HCT116 (cell line): ENCODE results near the gene ANKS4B. TPM values are rescaled to one million over a fixed set of nuclear protein-coding genes. Genes with fewer than 3 reads are reported as not detected.

Experiments used
- ATAC-seq: fragments of 200-7000 bp; cut with Tn5 transposase; 2 replicates; pipeline ENCODE4 v1.9.1; 2020; ENCODE audit warnings: mild to moderate bottlenecking, moderate library complexity
- BruUV-seq: library from RNA; stranded (reverse); fragments of 400-500 nt; replicated peaks from 2 replicates; lab custom pipeline; 2021; lab: Mats Ljungman, UMichigan
- CTCF ChIA-PET: fragments of 300-600 bp; sonication (Branson Sonifier 250); formaldehyde crosslinking; loops from one replicate; lab custom pipeline; 2021; ENCODE audit warnings: antibody characterized with exemption; lab: Charles Lee
- POLR2A ChIA-PET: fragments of 300-600, 350-600 bp; sonication (Branson Sonifier 250); formaldehyde crosslinking; loops from one replicate; lab custom pipeline; 2021; ENCODE audit warnings: antibody characterized with exemption; lab: Charles Lee
- RAD21 ChIA-PET, 2 experiments: fragments of 300-600 bp; sonication (Branson Sonifier 250); formaldehyde crosslinking; loops; one replicate each; lab custom pipeline; 2023; ENCODE audit warnings: low total read pairs in 2 of 2; ENCODE audit not compliant: uncharacterized antibody in 2 of 2, unreplicated experiment in 2 of 2, low non-redundant PET in 1 of 2; lab: Charles Lee
- DNase-seq: peaks from one replicate; pipeline ENCODE4 v3.0.0-alpha.2; 2010; ENCODE audit warnings: low read depth, low spot score
- H2AFZ ChIP-seq: fragments of 200-600 bp; shearing (Covaris generic), sonication (generic); 2 replicates; pipeline ENCODE4 v1.6.1; 2017; ENCODE audit warnings: low read depth, mixed run types, mixed read lengths, antibody characterized with exemption, low read length; ENCODE audit not compliant: poor library complexity, severe bottlenecking
- H3K27ac ChIP-seq: 2 replicates; pipeline ENCODE4 v1.5.1; 2012; ENCODE audit warnings: low read depth, low read length
- H3K27me3 ChIP-seq: fragments of 200-600 bp; sonication (generic); 2 replicates; pipeline ENCODE4 v1.6.1; 2016; ENCODE audit warnings: mixed run types, low read length, mixed read lengths; ENCODE audit not compliant: insufficient read depth
- H3K36me3 ChIP-seq, 2 experiments: fragments of 200-500 bp in 1 of 2; fragments of 200-600 bp in 1 of 2; sonication (Bioruptor generic) in 1 of 2; sonication (generic) in 1 of 2; 2 replicates each; pipeline versions ENCODE4 v1.5.1 to v1.6.1; 2014 to 2016; ENCODE audit warnings: low read length in 2 of 2, inconsistent platforms in 1 of 2, mixed read lengths in 1 of 2, mixed run types in 1 of 2; ENCODE audit not compliant: insufficient read depth in 2 of 2, control insufficient read depth in 1 of 2
- H3K4me1 ChIP-seq, 2 experiments: fragments of 200-600 bp in 1 of 2; sonication (generic) in 1 of 2; 2 replicates each; pipeline versions ENCODE4 v1.5.1 to v1.6.1; 2012 to 2017; ENCODE audit warnings: low read length in 2 of 2, inconsistent platforms in 1 of 2, mild to moderate bottlenecking in 1 of 2, mixed read lengths in 1 of 2, mixed run types in 1 of 2, moderate library complexity in 1 of 2; ENCODE audit not compliant: insufficient read depth in 2 of 2, control insufficient read depth in 1 of 2
- H3K4me2 ChIP-seq: fragments of 200-600 bp; sonication (generic); 2 replicates; pipeline ENCODE4 v1.6.1; 2017; ENCODE audit warnings: mixed run types, low read length, mixed read lengths
- H3K4me3 ChIP-seq, 2 experiments: fragments of 200-600 bp in 1 of 2; sonication (generic) in 1 of 2; replicated peaks in 1 of 2; 2 replicates each; pipeline ENCODE4 v1.5.1; 2011 to 2016; ENCODE audit warnings: low read length in 2 of 2, control low read depth in 1 of 2, low read depth in 1 of 2, mild to moderate bottlenecking in 1 of 2, mixed read lengths in 1 of 2, mixed run types in 1 of 2
- H3K79me2 ChIP-seq: fragments of 200-600 bp; sonication (generic); 2 replicates; pipeline ENCODE4 v1.6.1; 2017; ENCODE audit warnings: mild to moderate bottlenecking, mixed run types, low read length, moderate library complexity, mixed read lengths; ENCODE audit not compliant: insufficient read depth
- H3K9ac ChIP-seq: fragments of 200-600 bp; sonication (generic); 2 replicates; pipeline ENCODE4 v1.6.1; 2016; ENCODE audit warnings: low read length, mixed read lengths
- H3K9me2 ChIP-seq: fragments of 200-600 bp; sonication (generic), shearing (Covaris generic); 2 replicates; pipeline ENCODE4 v1.6.1; 2017; ENCODE audit warnings: mixed run types, mild to moderate bottlenecking, moderate library complexity; ENCODE audit not compliant: insufficient read depth
- H3K9me3 ChIP-seq, 2 experiments: fragments of 200-500 bp in 1 of 2; fragments of 200-600 bp in 1 of 2; sonication (Bioruptor generic) in 1 of 2; sonication (generic) in 1 of 2; 2 replicates each; pipeline ENCODE4 v1.6.1; 2014 to 2017; ENCODE audit warnings: low read length in 2 of 2, mixed read lengths in 2 of 2, inconsistent platforms in 1 of 2, low read depth in 1 of 2, mild to moderate bottlenecking in 1 of 2, mixed run types in 1 of 2, moderate library complexity in 1 of 2; ENCODE audit not compliant: control insufficient read depth in 1 of 2, insufficient read depth in 1 of 2
- H4K20me1 ChIP-seq: fragments of 200-600 bp; sonication (generic), shearing (Covaris generic); 2 replicates; pipeline ENCODE4 v1.6.1; 2017; ENCODE audit warnings: mixed run types, mild to moderate bottlenecking, moderate library complexity; ENCODE audit not compliant: insufficient read depth
- CBX3 ChIP-seq: IDR thresholded peaks from 2 replicates; pipeline ENCODE4 v1.6.1; 2012; ENCODE audit warnings: low read depth
- CEBPB ChIP-seq: IDR thresholded peaks from 2 replicates; pipeline ENCODE4 v1.6.1; 2012; ENCODE audit warnings: low read depth
- EGR1 ChIP-seq: IDR thresholded peaks from 2 replicates; pipeline ENCODE4 v1.6.1; 2012; ENCODE audit warnings: low read depth
- ELF1 ChIP-seq: IDR thresholded peaks from 2 replicates; pipeline ENCODE4 v1.6.1; 2012; ENCODE audit warnings: low read depth, borderline replicate concordance
- EZH2 ChIP-seq: fragments of 200-600 bp; sonication (generic); IDR thresholded peaks from 2 replicates; pipeline ENCODE4 v1.6.1; 2017; ENCODE audit warnings: antibody characterized with exemption, mixed run types
- EZH2phosphoT487 ChIP-seq: fragments of 200-600 bp; IDR thresholded peaks from 2 replicates; pipeline ENCODE4 v1.6.1; 2018; ENCODE audit warnings: antibody characterized with exemption, borderline replicate concordance
- POLR2AphosphoS5 ChIP-seq: IDR thresholded peaks from 2 replicates; pipeline ENCODE4 v1.6.1; 2011; ENCODE audit warnings: mild to moderate bottlenecking, low read depth, low read length, moderate library complexity
- RAD21 ChIP-seq: IDR thresholded peaks from 2 replicates; pipeline ENCODE4 v1.6.1; 2012; ENCODE audit warnings: low read depth, mild to moderate bottlenecking
- SP1 ChIP-seq: IDR thresholded peaks from 2 replicates; pipeline ENCODE4 v1.6.1; 2012; ENCODE audit warnings: low read depth
- ZFX ChIP-seq: fragments of 450-650 bp; IDR thresholded peaks from 2 replicates; pipeline ENCODE4 v1.6.1; 2017
- ZNF274 ChIP-seq: fragments of 200-500 bp; sonication (Bioruptor generic); IDR thresholded peaks from 2 replicates; pipeline ENCODE4 v1.6.1; 2014; ENCODE audit warnings: mild to moderate bottlenecking, low read depth, low read length, inconsistent platforms
- intact Hi-C: fragments of 100-400 bp; cut with micrococcal nuclease; formaldehyde crosslinking; loops from 2 replicates; pipeline ENCODE4 v1.10.0; 2022
- total RNA-seq: library from RNA; stranded (reverse); gene quantifications from one replicate; pipeline ENCODE4 v1.2.1, GENCODE V29; 2021; ENCODE audit not compliant: unreplicated experiment
- TF ChIP-seq, protein P1 (sequence below): IDR thresholded peaks from 2 replicates; pipeline ENCODE4 v1.6.1; 2011; ENCODE audit warnings: mild to moderate bottlenecking, low read length, moderate library complexity; ENCODE audit not compliant: insufficient replicate concordance; ENCODE audit errors: extremely low read depth
- TF ChIP-seq, protein P2 (sequence below): IDR thresholded peaks from 2 replicates; pipeline ENCODE4 v1.6.1; 2012; ENCODE audit warnings: low read depth

Gene ANKS4B
- total RNA-seq, 1 experiment from 2014 or later: not detected

DNA sequence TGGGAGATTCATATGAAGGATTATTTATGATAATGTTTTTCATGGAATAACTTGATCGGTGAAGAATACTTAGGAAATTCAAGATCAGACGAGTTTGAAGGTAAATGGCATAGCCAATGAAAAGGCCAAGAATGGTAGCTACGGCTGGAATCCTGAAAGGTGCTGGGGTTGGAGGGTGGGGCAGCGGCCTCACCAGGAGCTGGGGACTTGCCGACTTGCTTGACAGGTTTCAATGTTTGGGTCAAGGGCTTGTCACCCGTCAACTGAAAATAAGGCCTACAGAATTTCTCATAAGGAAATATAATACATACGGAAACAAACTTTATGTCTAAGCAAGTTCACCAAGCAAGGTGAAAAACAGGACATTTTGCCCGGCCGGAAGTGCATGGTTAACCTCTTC is 34.7 kb downstream of the ANKS4B start:
- POLR2A ChIA-PET: no interaction called here
- Histone ChIP-seq H3K27ac (no peak overlapping the region), H3K4me3 (no peak overlapping the region), H4K20me1 (no peaks in the 10 kb centered on the region), H3K36me3 (no peaks in the 10 kb centered on the region), H3K79me2 (no peaks in the 10 kb centered on the region), H2AFZ (no peak overlapping the region), H3K4me2 (no peak overlapping the region), H3K9me3 (no peaks in the 10 kb centered on the region), H3K4me1 (no peaks in the 10 kb centered on the region), H3K9me2 (no peaks in the 10 kb centered on the region), H3K9ac (no peak overlapping the region), H3K27me3 (no peaks in the 10 kb centered on the region)
- ATAC-seq (no peak), DNase-seq (no peak)
- TF ChIP-seq SP1 (no peak), ZNF274 (no peak), POLR2AphosphoS5 (no peak), ELF1 (no peak), ZFX (no peak), RAD21 (no peak)
- no TSS peak for BruUV-seq
- intact Hi-C loops: no loop called here
- RAD21 ChIA-PET: no interaction called here
- CTCF ChIA-PET: no interaction called here

DNA sequence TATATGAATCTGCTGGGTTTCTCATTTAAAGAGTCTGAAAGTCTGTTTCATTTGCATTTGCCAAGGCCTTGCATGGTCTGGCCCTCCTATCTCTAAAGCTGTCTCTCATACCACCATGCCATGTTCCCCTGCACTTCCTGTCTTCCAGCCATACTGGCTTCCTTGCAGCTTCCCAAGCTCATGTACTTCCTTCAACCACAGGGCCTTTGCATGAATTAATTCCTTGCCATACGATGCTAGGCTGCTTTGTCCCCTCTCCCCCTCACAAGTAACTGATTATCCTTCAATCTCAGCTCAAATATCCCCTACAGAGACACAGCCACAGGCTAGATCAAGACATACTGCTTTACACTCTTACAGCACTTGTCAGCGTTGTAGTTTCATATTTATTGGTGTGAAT is 38.8 kb downstream of the ANKS4B start:
- Histone ChIP-seq H3K4me2 (no peak overlapping the region), H3K9me2 (no peaks in the 10 kb centered on the region), H3K27ac (no peak overlapping the region), H3K36me3 (no peaks in the 10 kb centered on the region), H3K27me3 (no peaks in the 10 kb centered on the region; the same call in 1 of the 2 replicates), H3K9me3 (no peaks in the 10 kb centered on the region), H3K9ac (no peak overlapping the region), H3K4me1 (peaks cover 0 to 3% of the 10 kb centered on the region in 2 experiments; a peak in 1 of 4 replicates), H2AFZ (no peak overlapping the region), H4K20me1 (no peaks in the 10 kb centered on the region), H3K4me3 (no peak overlapping the region), H3K79me2 (no peaks in the 10 kb centered on the region)
- ATAC-seq (no peak), DNase-seq (no peak)
- BruUV-seq: no TSS peak
- ChIA-PET POLR2A (no interaction called here), RAD21 (no interaction called here), CTCF (no interaction called here)
- TF ChIP-seq, protein P1, sequence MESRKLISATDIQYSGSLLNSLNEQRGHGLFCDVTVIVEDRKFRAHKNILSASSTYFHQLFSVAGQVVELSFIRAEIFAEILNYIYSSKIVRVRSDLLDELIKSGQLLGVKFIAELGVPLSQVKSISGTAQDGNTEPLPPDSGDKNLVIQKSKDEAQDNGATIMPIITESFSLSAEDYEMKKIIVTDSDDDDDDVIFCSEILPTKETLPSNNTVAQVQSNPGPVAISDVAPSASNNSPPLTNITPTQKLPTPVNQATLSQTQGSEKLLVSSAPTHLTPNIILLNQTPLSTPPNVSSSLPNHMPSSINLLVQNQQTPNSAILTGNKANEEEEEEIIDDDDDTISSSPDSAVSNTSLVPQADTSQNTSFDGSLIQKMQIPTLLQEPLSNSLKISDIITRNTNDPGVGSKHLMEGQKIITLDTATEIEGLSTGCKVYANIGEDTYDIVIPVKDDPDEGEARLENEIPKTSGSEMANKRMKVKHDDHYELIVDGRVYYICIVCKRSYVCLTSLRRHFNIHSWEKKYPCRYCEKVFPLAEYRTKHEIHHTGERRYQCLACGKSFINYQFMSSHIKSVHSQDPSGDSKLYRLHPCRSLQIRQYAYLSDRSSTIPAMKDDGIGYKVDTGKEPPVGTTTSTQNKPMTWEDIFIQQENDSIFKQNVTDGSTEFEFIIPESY: no peak
- TF ChIP-seq, protein P2, sequence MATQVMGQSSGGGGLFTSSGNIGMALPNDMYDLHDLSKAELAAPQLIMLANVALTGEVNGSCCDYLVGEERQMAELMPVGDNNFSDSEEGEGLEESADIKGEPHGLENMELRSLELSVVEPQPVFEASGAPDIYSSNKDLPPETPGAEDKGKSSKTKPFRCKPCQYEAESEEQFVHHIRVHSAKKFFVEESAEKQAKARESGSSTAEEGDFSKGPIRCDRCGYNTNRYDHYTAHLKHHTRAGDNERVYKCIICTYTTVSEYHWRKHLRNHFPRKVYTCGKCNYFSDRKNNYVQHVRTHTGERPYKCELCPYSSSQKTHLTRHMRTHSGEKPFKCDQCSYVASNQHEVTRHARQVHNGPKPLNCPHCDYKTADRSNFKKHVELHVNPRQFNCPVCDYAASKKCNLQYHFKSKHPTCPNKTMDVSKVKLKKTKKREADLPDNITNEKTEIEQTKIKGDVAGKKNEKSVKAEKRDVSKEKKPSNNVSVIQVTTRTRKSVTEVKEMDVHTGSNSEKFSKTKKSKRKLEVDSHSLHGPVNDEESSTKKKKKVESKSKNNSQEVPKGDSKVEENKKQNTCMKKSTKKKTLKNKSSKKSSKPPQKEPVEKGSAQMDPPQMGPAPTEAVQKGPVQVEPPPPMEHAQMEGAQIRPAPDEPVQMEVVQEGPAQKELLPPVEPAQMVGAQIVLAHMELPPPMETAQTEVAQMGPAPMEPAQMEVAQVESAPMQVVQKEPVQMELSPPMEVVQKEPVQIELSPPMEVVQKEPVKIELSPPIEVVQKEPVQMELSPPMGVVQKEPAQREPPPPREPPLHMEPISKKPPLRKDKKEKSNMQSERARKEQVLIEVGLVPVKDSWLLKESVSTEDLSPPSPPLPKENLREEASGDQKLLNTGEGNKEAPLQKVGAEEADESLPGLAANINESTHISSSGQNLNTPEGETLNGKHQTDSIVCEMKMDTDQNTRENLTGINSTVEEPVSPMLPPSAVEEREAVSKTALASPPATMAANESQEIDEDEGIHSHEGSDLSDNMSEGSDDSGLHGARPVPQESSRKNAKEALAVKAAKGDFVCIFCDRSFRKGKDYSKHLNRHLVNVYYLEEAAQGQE: no peak
- TF ChIP-seq SP1 (no peak), EZH2 (no peak), CBX3 (no peak), EZH2phosphoT487 (no peak), CEBPB (no peak), EGR1 (no peak), ELF1 (no peak)
- intact Hi-C loops: no loop called here
